K562 (cell line): ENCODE results near the gene SLC29A3. TPM values are rescaled to one million over a fixed set of nuclear protein-coding genes. Genes with fewer than 3 reads are reported as not detected.

ENCODE experiments used
- ATAC-seq: fragments of 200-7000 bp; cut with Tn5 transposase; 3 replicates; pipeline ENCODE4 v1.9.1; 2020; ENCODE audit warnings: moderate library complexity
- BruUV-seq: library from RNA; stranded (reverse); fragments of 400-500 nt; replicated peaks from 2 replicates; lab custom pipeline; 2021; lab: Mats Ljungman, UMichigan
- CTCF ChIA-PET: fragments of 300-600 bp; formaldehyde crosslinking; extraction: SDS; loops from one replicate; lab custom pipeline; 2021; ENCODE audit warnings: low intra/inter-chr PET ratio; lab: Yijun Ruan, JAX
- POLR2A ChIA-PET: fragments of 300-600, 350-650 bp; sonication (Branson Sonifier 250); formaldehyde crosslinking; extraction: SDS; loops from one replicate; lab custom pipeline; 2021; ENCODE audit warnings: antibody characterized with exemption, inconsistent platforms; lab: Yijun Ruan, JAX
- DNase-seq, 4 experiments: peaks; one replicate each; pipeline versions ENCODE4 v3.0.0 to v3.0.0-alpha.2; 2011 to 2018; ENCODE audit warnings: low spot score in 3 of 4, mixed read lengths in 3 of 4; ENCODE audit errors: extremely low read depth in 1 of 4
- FAIRE-seq: peaks from 2 replicates; lab custom pipeline; 2011; peaks lifted over from hg19 to GRCh38; lab: Jason Lieb, UNC
- H2AFZ ChIP-seq: 2 replicates; pipeline ENCODE4 v1.6.0; 2011; ENCODE audit warnings: low read depth, low read length, control low read depth, inconsistent platforms
- H3K27ac ChIP-seq: fragments of 200-600 bp; 3 replicates; pipeline ENCODE4 v1.8.0; 2011; ENCODE audit warnings: low read depth, mild to moderate bottlenecking, control low read depth, inconsistent platforms, low read length, moderate library complexity, mixed read lengths; ENCODE audit errors: extremely low read depth
- H3K27me3 ChIP-seq, 2 experiments: fragments of 300-600 bp in 1 of 2; 2 replicates in 1 of 2; 3 replicates in 1 of 2; pipeline versions ENCODE4 v1.6.0 to v1.8.0; 2011; ENCODE audit warnings: inconsistent platforms in 2 of 2, low read length in 2 of 2, mild to moderate bottlenecking in 1 of 2, mixed read lengths in 1 of 2, moderate library complexity in 1 of 2; ENCODE audit not compliant: control insufficient read depth in 2 of 2, insufficient read depth in 2 of 2
- H3K36me3 ChIP-seq: fragments of 300-600 bp; 3 replicates; pipeline ENCODE4 v1.8.0; 2011; ENCODE audit warnings: mild to moderate bottlenecking, low read length, inconsistent platforms; ENCODE audit not compliant: control insufficient read depth, insufficient read depth
- H3K4me1 ChIP-seq, 2 experiments: fragments of 200-600 bp in 1 of 2; replicated peaks in 1 of 2; 2 replicates in 1 of 2; 3 replicates in 1 of 2; pipeline versions ENCODE4 v1.5.1 to v1.8.0; 2011; ENCODE audit warnings: inconsistent platforms in 2 of 2, low read length in 2 of 2, mild to moderate bottlenecking in 1 of 2, mixed read lengths in 1 of 2, moderate library complexity in 1 of 2; ENCODE audit not compliant: control insufficient read depth in 2 of 2, insufficient read depth in 2 of 2
- H3K4me2 ChIP-seq: 2 replicates; pipeline ENCODE4 v1.6.1; 2011; ENCODE audit warnings: low read length, control low read depth, inconsistent platforms, mixed read lengths; ENCODE audit not compliant: insufficient read depth
- H3K4me3 ChIP-seq: fragments of 200-600 bp; sonication (generic), shearing (Covaris generic); 2 replicates; pipeline ENCODE4 v1.5.1; 2016; ENCODE audit warnings: control low read depth, inconsistent platforms
- H3K79me2 ChIP-seq: fragments of 200-600 bp; 3 replicates; pipeline ENCODE4 v1.8.0; 2011; ENCODE audit warnings: low read length, inconsistent platforms; ENCODE audit not compliant: control insufficient read depth, insufficient read depth
- H3K9ac ChIP-seq, 2 experiments: 2 replicates each; pipeline versions ENCODE4 v1.6.0 to v1.6.1; 2011; ENCODE audit warnings: low read depth in 2 of 2, low read length in 2 of 2, control low read depth in 1 of 2, inconsistent platforms in 1 of 2, mild to moderate bottlenecking in 1 of 2, mixed read lengths in 1 of 2; ENCODE audit not compliant: insufficient read depth in 1 of 2
- H3K9me1 ChIP-seq: one replicate; pipeline ENCODE4 v1.6.0; 2011; ENCODE audit warnings: inconsistent platforms, mild to moderate bottlenecking, low read length, moderate library complexity; ENCODE audit not compliant: control insufficient read depth, insufficient read depth
- H3K9me3 ChIP-seq: replicated peaks from 2 replicates; pipeline ENCODE4 v1.5.1; 2011; ENCODE audit warnings: low read depth, low read length, inconsistent platforms; ENCODE audit not compliant: control insufficient read depth, insufficient read depth
- H4K20me1 ChIP-seq: replicated peaks from 2 replicates; pipeline ENCODE4 v1.6.1; 2011; ENCODE audit warnings: low read length, inconsistent platforms, mixed read lengths; ENCODE audit not compliant: control insufficient read depth, insufficient read depth
- ATF7 ChIP-seq: fragments of 450-650 bp; IDR thresholded peaks from 2 replicates; pipeline ENCODE4 v1.7.1; 2014; ENCODE audit warnings: mild to moderate bottlenecking, moderate library complexity
- DNMT1 ChIP-seq: fragments of 450-650 bp; IDR thresholded peaks from 2 replicates; pipeline ENCODE4 v1.6.1; 2016; ENCODE audit warnings: antibody characterized with exemption, mild to moderate bottlenecking
- DPF2 ChIP-seq: fragments of 450-650 bp; IDR thresholded peaks from 2 replicates; pipeline ENCODE4 v1.6.1; 2016
- HLTF ChIP-seq: fragments of 450-650 bp; IDR thresholded peaks from 2 replicates; pipeline ENCODE4 v1.6.1; 2016
- NFXL1 ChIP-seq: fragments of 450-650 bp; formaldehyde crosslinking; IDR thresholded peaks from 2 replicates; pipeline ENCODE4 v1.4.0; 2021; ENCODE audit warnings: mild to moderate bottlenecking
- PHB ChIP-seq: fragments of 250-450 bp; sonication (Bioruptor Pico); IDR thresholded peaks from 2 replicates; pipeline ENCODE4 v1.5.0; 2021
- PHTF2 ChIP-seq: fragments of 250-450 bp; sonication (Bioruptor Pico); IDR thresholded peaks from 2 replicates; pipeline ENCODE4 v1.5.0; 2021; ENCODE audit warnings: mild to moderate bottlenecking
- PPARD ChIP-seq: fragments of 250-450 bp; sonication (Bioruptor Pico); IDR thresholded peaks from 2 replicates; pipeline ENCODE4 v1.8.0; 2022; ENCODE audit warnings: inconsistent platforms, mild to moderate bottlenecking, moderate library complexity
- RAD21 ChIP-seq, 2 experiments: fragments of 250-450 bp in 1 of 2; fragments of 450-650 bp in 1 of 2; sonication (Bioruptor Pico) in 1 of 2; formaldehyde crosslinking in 1 of 2; IDR thresholded peaks in 1 of 2; conservative IDR thresholded peaks in 1 of 2; 2 replicates each; pipeline versions ENCODE4 v1.4.0 to v1.8.0; 2020 to 2022; ENCODE audit warnings: mild to moderate bottlenecking in 2 of 2, moderate library complexity in 1 of 2
- TAF7 ChIP-seq: fragments of 450-650 bp; IDR thresholded peaks from 2 replicates; pipeline ENCODE4 v1.6.1; 2016; ENCODE audit warnings: missing genetic modification characterization, missing compliant biosample characterization
- ZBTB7A ChIP-seq: IDR thresholded peaks from 2 replicates; pipeline ENCODE4 v1.6.1; 2011; ENCODE audit warnings: low read depth, mild to moderate bottlenecking, low read length, moderate library complexity, borderline replicate concordance; ENCODE audit not compliant: control insufficient read depth
- ZNF445 ChIP-seq: fragments of 250-450 bp; sonication (Bioruptor Pico); IDR thresholded peaks from 2 replicates; pipeline ENCODE4 v1.4.0; 2020; ENCODE audit warnings: low read depth, mild to moderate bottlenecking, moderate library complexity
- whole genome bisulfite sequencing: fragments of 100-300 bp; shearing (Covaris generic); methylation state at CpG from one replicate; pipeline ENCODE4 v1.1.6; 2016; ENCODE audit warnings: low coverage, mixed read lengths; ENCODE audit not compliant: insufficient coverage; ENCODE audit errors: missing lambda C conversion rate; 5-methylcytosine and 5-hydroxymethylcytosine counted together
- in situ Hi-C: fragments of 300-500 bp; cut with MboI; formaldehyde crosslinking; loops from 4 replicates; pipeline ENCODE4 v1.15.0; 2018; ENCODE audit warnings: inconsistent platforms, mixed read lengths
- intact Hi-C: fragments of 100-400 bp; cut with micrococcal nuclease; formaldehyde crosslinking; loops from 2 replicates; pipeline ENCODE4 v1.14.2; 2022
- polyA plus RNA-seq, 8 experiments: library from polyadenylated mRNA; depleted of rRNA in 4 of 8; stranded (reverse) in 5 of 8; unstranded in 3 of 8; fragments of >200 nt; fragmentation: Nextera tagmentation in 2 of 8; fragmentation: Illumina TruSeq in 1 of 8; extraction: Ambion mirVana in 2 of 8; extraction: Trizol in 1 of 8; gene quantifications; 2 replicates each; pipeline versions ENCODE4 v1.2.1 to v1.2.3, GENCODE V29; 2011 to 2014; ENCODE audit warnings: inconsistent platforms in 1 of 8, missing spikeins in 1 of 8
- total RNA-seq, 7 experiments: library from RNA; depleted of rRNA in 6 of 7; stranded (reverse); fragments of >200 nt in 6 of 7; fragmentation: Illumina TruSeq in 2 of 7; extraction: Trizol in 2 of 7; gene quantifications; 2 replicates each; pipeline versions ENCODE4 v1.2.1 to v1.2.3, GENCODE V29; 2011 to 2021; ENCODE audit warnings: low replicate concordance in 1 of 7
- TF ChIP-seq, protein P1 (sequence below): IDR thresholded peaks from 2 replicates; pipeline ENCODE4 v1.6.1; 2016; ENCODE audit warnings: missing genetic modification characterization, missing compliant biosample characterization
- TF ChIP-seq, protein P2 (sequence below): IDR thresholded peaks from 3 replicates; pipeline ENCODE4 v1.6.1; 2011; ENCODE audit warnings: borderline replicate concordance, mild to moderate bottlenecking, moderate library complexity; ENCODE audit not compliant: insufficient read length; ENCODE audit errors: extremely low read depth
- TF ChIP-seq, protein P3 (sequence below), 3 experiments: fragments of 200-800 bp in 1 of 3; sonication (Bioruptor generic) in 1 of 3; sonication (generic) in 1 of 3; formaldehyde crosslinking in 1 of 3; IDR thresholded peaks; 2 replicates each; pipeline versions ENCODE4 v1.6.1 to v1.8.0; 2016 to 2022; ENCODE audit warnings: mild to moderate bottlenecking in 2 of 3, missing compliant biosample characterization in 2 of 3, missing genetic modification characterization in 2 of 3, missing genetic modification reagents in 1 of 3

SLC29A3 gene
- total and polyA plus RNA-seq, 9 of the 15 experiments (the other 6 are each of a cell fraction or from before 2014, with no cell fraction given) = 2.1 to 10.7 (median 4.6) TPM

DNA sequence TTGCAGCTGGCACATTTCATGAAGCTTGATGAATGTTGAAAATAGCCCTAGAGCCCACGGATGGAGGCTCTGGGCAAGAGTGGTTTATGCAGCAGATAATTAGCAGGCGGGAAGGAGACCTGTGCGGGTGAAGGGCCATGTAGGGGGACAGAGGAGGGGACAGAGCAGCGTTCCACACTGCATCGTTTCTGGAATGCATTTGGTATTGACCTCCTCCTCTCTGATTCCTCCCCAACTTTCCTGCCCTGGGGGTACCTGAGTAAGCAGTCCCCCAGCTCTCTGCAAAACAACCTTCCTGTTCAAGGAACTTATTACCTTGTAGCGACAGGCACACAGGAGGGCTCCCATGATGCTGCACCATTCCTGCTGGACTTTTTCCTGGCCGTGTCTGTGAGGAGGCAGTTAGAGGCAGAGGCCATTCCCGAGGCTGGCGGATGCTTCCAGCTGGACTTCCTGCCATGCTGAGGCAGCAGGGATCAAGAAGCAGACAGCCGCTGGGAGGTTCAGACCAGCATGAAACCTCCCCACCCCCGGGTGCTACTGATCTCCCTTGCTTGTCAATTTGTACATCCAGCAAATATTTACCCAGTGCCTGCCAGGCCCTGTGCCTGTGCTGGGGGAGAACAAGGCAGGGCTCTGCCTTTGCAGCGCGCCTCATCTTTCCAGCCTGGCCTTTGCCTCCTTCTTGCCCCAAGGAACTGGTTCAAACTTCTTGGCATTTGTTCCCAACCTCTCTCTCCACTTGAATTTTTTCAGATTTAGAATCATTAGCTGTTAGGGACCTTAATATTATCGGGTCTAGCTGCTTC is 28.7 kb downstream of the SLC29A3 start:
- no peak overlapping the region for H3K27ac ChIP-seq
- no peaks in the 10 kb centered on the region for H3K9me1 ChIP-seq
- no peaks in the 10 kb centered on the region for H3K36me3 ChIP-seq
- 42% methylated on average over 14 of the region's 14 CpGs for WGBS
- no peaks in the 10 kb centered on the region for H3K27me3 ChIP-seq
- no peaks in the 10 kb centered on the region for H3K9me3 ChIP-seq
- peak overlapping the region in 1 of 2 experiments; percentile 57; a peak in 1 of 4 replicates for H3K9ac ChIP-seq
- no peak overlapping the region for H3K4me3 ChIP-seq
- H3K79me2 ChIP-seq = no peaks in the 10 kb centered on the region
- intact Hi-C loops (no loop called here), in situ Hi-C loops (no loop called here)
- DNase-seq (no peak), FAIRE-seq (no peak), ATAC-seq (no peak)
- peaks cover 20% of the 10 kb centered on the region in 2 experiments for H3K4me1 ChIP-seq
- TF ChIP-seq DNMT1 = no peak
- TF ChIP-seq PHB (CRISPR knock-in tag) = no peak
- no peak for TF ChIP-seq TAF7 (tag)
- no peak for TF ChIP-seq HLTF
- no peak for TF ChIP-seq PHTF2 (CRISPR knock-in tag)
- no peak for TF ChIP-seq NFXL1 (CRISPR knock-in tag)
- no peak for TF ChIP-seq ZNF445 (CRISPR knock-in tag)
- TF ChIP-seq ATF7 = no peak
- TF ChIP-seq, protein P1, sequence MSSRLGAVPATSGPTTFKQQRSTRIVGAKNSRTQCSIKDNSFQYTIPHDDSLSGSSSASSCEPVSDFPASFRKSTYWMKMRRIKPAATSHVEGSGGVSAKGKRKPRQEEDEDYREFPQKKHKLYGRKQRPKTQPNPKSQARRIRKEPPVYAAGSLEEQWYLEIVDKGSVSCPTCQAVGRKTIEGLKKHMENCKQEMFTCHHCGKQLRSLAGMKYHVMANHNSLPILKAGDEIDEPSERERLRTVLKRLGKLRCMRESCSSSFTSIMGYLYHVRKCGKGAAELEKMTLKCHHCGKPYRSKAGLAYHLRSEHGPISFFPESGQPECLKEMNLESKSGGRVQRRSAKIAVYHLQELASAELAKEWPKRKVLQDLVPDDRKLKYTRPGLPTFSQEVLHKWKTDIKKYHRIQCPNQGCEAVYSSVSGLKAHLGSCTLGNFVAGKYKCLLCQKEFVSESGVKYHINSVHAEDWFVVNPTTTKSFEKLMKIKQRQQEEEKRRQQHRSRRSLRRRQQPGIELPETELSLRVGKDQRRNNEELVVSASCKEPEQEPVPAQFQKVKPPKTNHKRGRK (tag) = no peak
- TF ChIP-seq RAD21 (CRISPR knock-in tag; conservative IDR thresholded peaks at IDR 0.05 in 1 of 2, IDR thresholded peaks at IDR 0.05 in 1 of 2) = no peak
- no peak for TF ChIP-seq DPF2
- no peak for TF ChIP-seq PPARD (CRISPR knock-in tag)
- TF ChIP-seq, protein P2, sequence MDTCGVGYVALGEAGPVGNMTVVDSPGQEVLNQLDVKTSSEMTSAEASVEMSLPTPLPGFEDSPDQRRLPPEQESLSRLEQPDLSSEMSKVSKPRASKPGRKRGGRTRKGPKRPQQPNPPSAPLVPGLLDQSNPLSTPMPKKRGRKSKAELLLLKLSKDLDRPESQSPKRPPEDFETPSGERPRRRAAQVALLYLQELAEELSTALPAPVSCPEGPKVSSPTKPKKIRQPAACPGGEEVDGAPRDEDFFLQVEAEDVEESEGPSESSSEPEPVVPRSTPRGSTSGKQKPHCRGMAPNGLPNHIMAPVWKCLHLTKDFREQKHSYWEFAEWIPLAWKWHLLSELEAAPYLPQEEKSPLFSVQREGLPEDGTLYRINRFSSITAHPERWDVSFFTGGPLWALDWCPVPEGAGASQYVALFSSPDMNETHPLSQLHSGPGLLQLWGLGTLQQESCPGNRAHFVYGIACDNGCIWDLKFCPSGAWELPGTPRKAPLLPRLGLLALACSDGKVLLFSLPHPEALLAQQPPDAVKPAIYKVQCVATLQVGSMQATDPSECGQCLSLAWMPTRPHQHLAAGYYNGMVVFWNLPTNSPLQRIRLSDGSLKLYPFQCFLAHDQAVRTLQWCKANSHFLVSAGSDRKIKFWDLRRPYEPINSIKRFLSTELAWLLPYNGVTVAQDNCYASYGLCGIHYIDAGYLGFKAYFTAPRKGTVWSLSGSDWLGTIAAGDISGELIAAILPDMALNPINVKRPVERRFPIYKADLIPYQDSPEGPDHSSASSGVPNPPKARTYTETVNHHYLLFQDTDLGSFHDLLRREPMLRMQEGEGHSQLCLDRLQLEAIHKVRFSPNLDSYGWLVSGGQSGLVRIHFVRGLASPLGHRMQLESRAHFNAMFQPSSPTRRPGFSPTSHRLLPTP = no peak
- no peak for TF ChIP-seq ZBTB7A
- TF ChIP-seq, protein P3, sequence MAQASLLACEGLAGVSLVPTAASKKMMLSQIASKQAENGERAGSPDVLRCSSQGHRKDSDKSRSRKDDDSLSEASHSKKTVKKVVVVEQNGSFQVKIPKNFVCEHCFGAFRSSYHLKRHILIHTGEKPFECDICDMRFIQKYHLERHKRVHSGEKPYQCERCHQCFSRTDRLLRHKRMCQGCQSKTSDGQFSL (CRISPR knock-in tag; IDR thresholded peaks at IDR 0.05) = no peak
- TF ChIP-seq, protein P3 (tag; IDR thresholded peaks at IDR 0.05) = no peak
- no TSS peak for BruUV-seq
- POLR2A ChIA-PET = interaction anchor here (0.6 to 2.0 kb wide), 6 partner anchors 8 to 106 kb away, joined by 3 to 7 read pairs (median 4); no protein-coding TSS in a partner anchor
- peaks cover 6% of the 10 kb centered on the region for H4K20me1 ChIP-seq
- CTCF ChIA-PET = no interaction called here
- no peak overlapping the region for H2AFZ ChIP-seq
- no peak overlapping the region for H3K4me2 ChIP-seq
